Tibial nerve (tissue), 4 donors: ENCODE measurements around the gene KIF3B.
"Not testable (repeated sequence)": the region's sequence is repeated elsewhere in the genome, so short reads cannot be mapped to it uniquely, and the experiment has no call there.

Experiments used
- CTCF ChIP-seq, 5 experiments: fragments of 200-600 bp in 3 of 5; fragments of 450-650 bp in 2 of 5; sonication (generic) in 3 of 5; IDR thresholded peaks; one replicate each; pipeline ENCODE4 v1.5.1; 2016 to 2019; ENCODE audit warnings: antibody characterized with exemption in 5 of 5, mild to moderate bottlenecking in 3 of 5, moderate library complexity in 2 of 5
- EP300 ChIP-seq, 2 donors: sonication (generic); formaldehyde crosslinking; IDR thresholded peaks; one replicate each; pipeline ENCODE4 v1.6.1; 2017; ENCODE audit warnings: antibody characterized with exemption in 2 of 2, mild to moderate bottlenecking in 1 of 2

GRCh38 chr20:32289299-32289660 lies 11.8 kb downstream of the KIF3B start:
- TF ChIP-seq CTCF, EP300 (IDR thresholded peaks at IDR 0.05): not testable (repeated sequence)
